Posterior cingulate gyrus (tissue), 11 donors: Measurements from ENCODE around the gene ZNF121.
"Not testable (repeated sequence)": the region's sequence is repeated elsewhere in the genome, so short reads cannot be mapped to it uniquely, and the experiment has no call there.

Experiments
- DNase-seq, 10 donors: peaks; one replicate each; pipeline versions ENCODE4 v3.0.0 to v3.0.0-alpha.2; 2020 to 2021; ENCODE audit warnings: mixed read lengths in 3 of 10
- intact Hi-C: fragments of 100-400 bp; cut with DNase I; formaldehyde crosslinking; loops from one replicate; pipeline ENCODE4 v1.15.1; 2023

The ZNF121 gene

GRCh38 chr19:9584073-9584833 lies at the start of gene ZNF121:
TSS of gene ZNF121 (minus strand) at chr19:9584504. CDS start at chr19:9568097, 16,407 bp downstream.
- peak; percentile 80 to 98 (median 88) for DNase-seq
- intact Hi-C loops, result loop anchor here (2.0 kb wide), 1 partner anchor 37 kb away; the partner anchor contains the start of gene ZNF561

- intact Hi-C loops, result no loop called here
Observed at GRCh38 chr19:9627856-9628255, 43.6 kb upstream of the ZNF121 start.

GRCh38 chr19:9622531-9622930 lies 38.2 kb upstream of the ZNF121 start:
- intact Hi-C loops, result no loop called here

More at GRCh38 chr19:9627856-9628255, 43.6 kb upstream of the ZNF121 start:
- no peak for DNase-seq

GRCh38 chr19:9621156-9622037 lies 37.1 kb upstream of the ZNF121 start, which contains the start of gene ZNF561:
TSS of gene ZNF561 (minus strand) at chr19:9621232. CDS start at chr19:9619456, 1,776 bp downstream.
- intact Hi-C loops, result loop anchor here (2.0 kb wide), 2 partner anchors 37 to 53 kb away; partner anchors contain the start of genes ZNF121 and ZNF562
- peak; percentile 81 to 97 (median 89) for DNase-seq

More at GRCh38 chr19:9622531-9622930, 38.2 kb upstream of the ZNF121 start:
- no peak for DNase-seq

- DNase-seq, result no peak
- intact Hi-C loops, result loop anchor here (2.0 kb wide), 2 partner anchors 36 to 54 kb away; partner anchors contain the start of genes ZNF121 and ZNF562
Observed at GRCh38 chr19:9620842-9621155, 36.5 kb upstream of the ZNF121 start.

GRCh38 chr19:9615844-9616243 lies 31.5 kb upstream of the ZNF121 start:
- intact Hi-C loops, result no loop called here
- no peak for DNase-seq

GRCh38 chr19:9610484-9611113 lies 26.3 kb upstream of the ZNF121 start:
- intact Hi-C loops, result no loop called here
- DNase-seq, result no peak

- intact Hi-C loops, result no loop called here
- no peak for DNase-seq
Observed at GRCh38 chr19:9608912-9609311, 24.6 kb upstream of the ZNF121 start.

GRCh38 chr19:9597027-9597426 lies 12.7 kb upstream of the ZNF121 start:
- no peak for DNase-seq
- intact Hi-C loops, result no loop called here

GRCh38 chr19:9586764-9587163 lies 2.5 kb upstream of the ZNF121 start:
- peak in 6 of 10 donors; percentile 15 to 66 (median 44) for DNase-seq
- intact Hi-C loops, result no loop called here

- intact Hi-C loops, DNase-seq: not testable (repeated sequence)
Observed at GRCh38 chr19:9582081-9582725, 2.1 kb downstream of the ZNF121 start.

- DNase-seq, result no peak
- intact Hi-C loops, result no loop called here
Observed at GRCh38 chr19:9580728-9581127, 3.6 kb downstream of the ZNF121 start.

- intact Hi-C loops, result no loop called here
- no peak for DNase-seq
Observed at GRCh38 chr19:9570255-9570654, 14.0 kb downstream of the ZNF121 start.

- intact Hi-C loops, result no loop called here
- DNase-seq, result no peak
Observed at GRCh38 chr19:9566729-9567128, 17.6 kb downstream of the ZNF121 start.

- no peak for DNase-seq
- intact Hi-C loops, result no loop called here
Observed at GRCh38 chr19:9565900-9566705, 18.2 kb downstream of the ZNF121 start.

- intact Hi-C loops, result no loop called here
- DNase-seq, result no peak
Observed at GRCh38 chr19:9552536-9553274, 31.6 kb downstream of the ZNF121 start.

- peak in 2 of 10 donors; percentile 78 to 83 for DNase-seq
- intact Hi-C loops, result no loop called here
Observed at GRCh38 chr19:9547870-9548269, 36.4 kb downstream of the ZNF121 start.

GRCh38 chr19:9541281-9541680 lies 43.0 kb downstream of the ZNF121 start:
- DNase-seq, result peak in 1 of 10 donors; percentile 77
- intact Hi-C loops, result not testable (repeated sequence)

- intact Hi-C loops, DNase-seq: not testable (repeated sequence)
Observed at GRCh38 chr19:9539921-9540320, 44.4 kb downstream of the ZNF121 start.
